CD4-positive, alpha-beta T cell (primary cell): ENCODE results near the gene REEP1. TPM values are rescaled to one million over a fixed set of nuclear protein-coding genes. Genes with fewer than 3 reads are reported as not detected.
A peak's percentile ranks its signal among the peaks of the same experiment; 100 is the strongest.

Source experiments
- ATAC-seq: fragments of 200-7000 bp; cut with Tn5 transposase; one replicate; pipeline ENCODE4 v1.10.0; 2022; ENCODE audit warnings: mild to moderate bottlenecking; ENCODE audit not compliant: poor library complexity
- CTCF ChIA-PET: fragments of 350-600 bp; sonication (Branson Sonifier 250); formaldehyde crosslinking; loops from one replicate; lab custom pipeline; 2021; ENCODE audit warnings: antibody characterized with exemption, inconsistent platforms; lab: Charles Lee
- POLR2A ChIA-PET: fragments of 350-600 bp; sonication (Branson Sonifier 250); formaldehyde crosslinking; loops from one replicate; lab custom pipeline; 2021; ENCODE audit warnings: antibody characterized with exemption, inconsistent platforms; lab: Charles Lee
- DNase-seq, 14 experiments: peaks; one replicate each; pipeline ENCODE4 v3.0.0-alpha.2; 2013 to 2020; ENCODE audit warnings: mixed read lengths in 2 of 14
- H3K27ac ChIP-seq, 2 donors: one replicate each; pipeline versions ENCODE4 v1.5.1 to v1.7.0; 2013; ENCODE audit warnings: low read length in 2 of 2, low read depth in 1 of 2, mild to moderate bottlenecking in 1 of 2
- H3K27me3 ChIP-seq, 2 experiments: 1 replicate in 1 of 2; 2 replicates in 1 of 2; pipeline versions ENCODE4 v1.6.1 to v1.7.0; 2013; ENCODE audit warnings: low read length in 2 of 2, control low read depth in 1 of 2, mild to moderate bottlenecking in 1 of 2, moderate library complexity in 1 of 2; ENCODE audit not compliant: insufficient read depth in 2 of 2, control insufficient read depth in 1 of 2
- H3K36me3 ChIP-seq: one replicate; pipeline ENCODE4 v1.6.1; 2013; ENCODE audit warnings: low read length, control low read depth; ENCODE audit not compliant: insufficient read depth
- H3K4me1 ChIP-seq: one replicate; pipeline ENCODE4 v1.6.1; 2013; ENCODE audit warnings: low read length, control low read depth; ENCODE audit not compliant: insufficient read depth
- H3K4me3 ChIP-seq: one replicate; pipeline ENCODE4 v1.5.1; 2013; ENCODE audit warnings: mild to moderate bottlenecking, low read length, moderate library complexity
- H3K9me3 ChIP-seq, 2 experiments: 1 replicate in 1 of 2; 2 replicates in 1 of 2; pipeline versions ENCODE4 v1.6.1 to v1.7.0; 2013; ENCODE audit warnings: low read length in 2 of 2, mild to moderate bottlenecking in 2 of 2, control low read depth in 1 of 2, moderate library complexity in 1 of 2; ENCODE audit not compliant: control insufficient read depth in 1 of 2, insufficient read depth in 1 of 2
- H3K27ac Mint-ChIP-seq: one replicate; pipeline ENCODE4 v1.8.0; 2020; ENCODE audit warnings: mixed read lengths
- H3K27me3 Mint-ChIP-seq: one replicate; pipeline ENCODE4 v1.8.0; 2021; ENCODE audit warnings: mixed read lengths
- H3K36me3 Mint-ChIP-seq: one replicate; pipeline ENCODE4 v1.8.0; 2021; ENCODE audit warnings: low read depth, mixed read lengths
- H3K4me1 Mint-ChIP-seq: one replicate; pipeline ENCODE4 v1.8.0; 2021; ENCODE audit warnings: low read depth, mixed read lengths
- H3K4me3 Mint-ChIP-seq: one replicate; pipeline ENCODE4 v1.8.0; 2020; ENCODE audit warnings: mild to moderate bottlenecking, mixed read lengths
- H3K9me3 Mint-ChIP-seq: one replicate; pipeline ENCODE4 v1.8.0; 2020; ENCODE audit warnings: mixed read lengths
- CTCF ChIP-seq: fragments of 200-600 bp; IDR thresholded peaks from one replicate; pipeline ENCODE4 v1.8.0; 2022; ENCODE audit warnings: antibody characterized with exemption, mild to moderate bottlenecking
- intact Hi-C, 2 experiments: fragments of 100-400 bp; cut with DNase I in 1 of 2; cut with micrococcal nuclease in 1 of 2; formaldehyde crosslinking; loops; one replicate each; pipeline versions ENCODE4 v1.15.1 to v1.9.0; 2023 to 2025; cut with DNase I, micrococcal nuclease
- total RNA-seq, 174 experiments: library from RNA in 2 of 174; stranded (reverse) in 2 of 174; gene quantifications; one replicate each; pipeline ENCODE4 v1.2.3 and lab custom pipeline; 2021 to 2026

Gene REEP1
- total RNA-seq, 2 experiments from 2014 or later, result not detected

- no peaks in the 10 kb centered on the region for H3K27me3 Mint-ChIP-seq
- CTCF ChIA-PET, result interaction anchor here (3.0 kb wide), 1 partner anchor 11 kb away, joined by 14 read pairs; no protein-coding TSS in a partner anchor
- H3K9me3 ChIP-seq, result no peaks in the 10 kb centered on the region
- H3K4me1 Mint-ChIP-seq, result peaks cover 70% of the 10 kb centered on the region
- POLR2A ChIA-PET, result interaction anchor here (1.0 to 7.0 kb wide), 7 partner anchors 10 to 868 kb away, joined by 3 to 80 read pairs (median 5); partner anchors contain the start of genes KDM3A, POLR1A, PTCD3 and TGOLN2
- peak overlapping the region; percentile 96 to 98 for H3K27ac ChIP-seq
- ATAC-seq (no peak), DNase-seq (no peak)
- peaks cover 3% of the 10 kb centered on the region for H3K36me3 ChIP-seq
- peak overlapping the region; percentile 89 for H3K4me3 Mint-ChIP-seq
- no peaks in the 10 kb centered on the region for H3K27me3 ChIP-seq
- intact Hi-C loops, result loop anchor here (2.0 to 10.0 kb wide), 6 partner anchors 91 to 1859 kb away; partner anchors contain the start of genes CHMP3 (in 1 of the 2), KDM3A (in 1 of the 2), KRCC1 (in 1 of the 2) and POLR1A (in 1 of the 2)
- peaks cover 42% of the 10 kb centered on the region for H3K4me1 ChIP-seq
- peaks cover 28% of the 10 kb centered on the region for H3K36me3 Mint-ChIP-seq
- H3K4me3 ChIP-seq, result peak overlapping the region; percentile 87
- TF ChIP-seq CTCF, result no peak
- H3K27ac Mint-ChIP-seq, result peak overlapping the region; percentile 85
- H3K9me3 Mint-ChIP-seq, result no peaks in the 10 kb centered on the region
Measured at GRCh38 chr2:86195808-86196387, 141.5 kb downstream of the REEP1 start.

- peak within 1 kb of the TSS; percentile 85 for H3K27ac Mint-ChIP-seq
- H3K36me3 ChIP-seq, result peaks cover 6% of the 10 kb centered on the region
- peak; percentile 84 to 97 (median 90) for DNase-seq
Measured at GRCh38 chr2:86195055-86195807, 142.2 kb downstream of the REEP1 start, which contains the start of gene IMMT. TSS of gene IMMT (minus strand) at chr2:86195462. CDS start at chr2:86195382, 80 bp downstream.

More at GRCh38 chr2:86195055-86195807, 142.2 kb downstream of the REEP1 start, which contains the start of gene IMMT:
- intact Hi-C loops, result loop anchor here (2.0 to 10.0 kb wide), 6 partner anchors 90 to 1860 kb away; partner anchors contain the start of genes CHMP3 (in 1 of the 2), KDM3A (in 1 of the 2), KRCC1 (in 1 of the 2) and POLR1A (in 1 of the 2)
- POLR2A ChIA-PET, result interaction anchor here (1.0 to 7.0 kb wide), 9 partner anchors 10 to 1225 kb away, joined by 3 to 80 read pairs (median 4); partner anchors contain the start of genes KDM3A, POLR1A, PTCD3 and TGOLN2
- Mint-ChIP-seq H3K36me3 (peaks cover 35% of the 10 kb centered on the region), H3K4me1 (peaks cover 71% of the 10 kb centered on the region), H3K4me3 (peak within 1 kb of the TSS; percentile 89), H3K27me3 (no peaks in the 10 kb centered on the region), H3K9me3 (no peaks in the 10 kb centered on the region)
- ATAC-seq, result peak; percentile 89
- peak within 1 kb of the TSS; percentile 96 to 98 for H3K27ac ChIP-seq
- H3K4me1 ChIP-seq, result peaks cover 45% of the 10 kb centered on the region
- CTCF ChIA-PET, result interaction anchor here (3.0 kb wide), 1 partner anchor 10 kb away, joined by 14 read pairs; no protein-coding TSS in a partner anchor
- peak within 1 kb of the TSS; percentile 87 for H3K4me3 ChIP-seq
- no peaks in the 10 kb centered on the region for H3K9me3 ChIP-seq
- H3K27me3 ChIP-seq, result no peaks in the 10 kb centered on the region
- TF ChIP-seq CTCF, result no peak
